CD4-positive, CD25-positive, alpha-beta regulatory T cell (primary cell): ENCODE results near the gene CELSR1. TPM values are rescaled to one million over a fixed set of nuclear protein-coding genes. Genes with fewer than 3 reads are reported as not detected.

Source experiments
- ATAC-seq, 2 donors: fragments of 150-1000 bp; cut with Tn5 transposase; one replicate each; pipeline ENCODE4 v1.10.0; 2021; ENCODE audit warnings: low read depth in 2 of 2, moderate number of reproducible peaks in 2 of 2, moderate library complexity in 1 of 2
- DNase-seq, 3 donors: peaks; one replicate each; pipeline versions ENCODE4 v3.0.0 to v3.0.0-alpha.2; 2012 to 2022; ENCODE audit warnings: mixed read lengths in 1 of 3
- H3K27ac ChIP-seq: one replicate; pipeline ENCODE4 v1.7.0; 2013; ENCODE audit warnings: mild to moderate bottlenecking, low read length; ENCODE audit not compliant: insufficient read depth, poor library complexity, severe bottlenecking
- H3K27me3 ChIP-seq: one replicate; pipeline ENCODE4 v1.7.0; 2013; ENCODE audit warnings: low read length; ENCODE audit not compliant: control insufficient read depth, insufficient read depth
- H3K36me3 ChIP-seq: one replicate; pipeline ENCODE4 v1.7.0; 2013; ENCODE audit warnings: mild to moderate bottlenecking, low read length, moderate library complexity; ENCODE audit not compliant: control insufficient read depth, insufficient read depth
- H3K4me1 ChIP-seq: 2 replicates; pipeline ENCODE4 v1.7.0; 2013; ENCODE audit warnings: mild to moderate bottlenecking, low read length; ENCODE audit not compliant: insufficient read depth, control insufficient read depth, poor library complexity, severe bottlenecking
- H3K4me3 ChIP-seq: one replicate; pipeline ENCODE4 v1.7.0; 2013; ENCODE audit warnings: low read depth, mild to moderate bottlenecking, low read length, moderate library complexity
- H3K9me3 ChIP-seq, 2 experiments: 1 replicate in 1 of 2; 2 replicates in 1 of 2; pipeline ENCODE4 v1.7.0; 2013; ENCODE audit warnings: low read length in 2 of 2, mild to moderate bottlenecking in 1 of 2, moderate library complexity in 1 of 2; ENCODE audit not compliant: control insufficient read depth in 2 of 2
- H3K27ac Mint-ChIP-seq, 3 donors: one replicate each; pipeline ENCODE4 v1.8.0; 2020 to 2022; ENCODE audit warnings: mild to moderate bottlenecking in 3 of 3, mixed read lengths in 3 of 3, moderate library complexity in 2 of 3
- H3K27me3 Mint-ChIP-seq: one replicate; pipeline ENCODE4 v1.8.0; 2022; ENCODE audit warnings: mild to moderate bottlenecking, mixed read lengths
- H3K36me3 Mint-ChIP-seq: one replicate; pipeline ENCODE4 v1.8.0; 2020; ENCODE audit warnings: mixed read lengths
- H3K4me1 Mint-ChIP-seq, 4 donors: one replicate each; pipeline ENCODE4 v1.8.0; 2020 to 2022; ENCODE audit warnings: mixed read lengths in 4 of 4, mild to moderate bottlenecking in 1 of 4
- H3K4me3 Mint-ChIP-seq, 4 donors: one replicate each; pipeline ENCODE4 v1.8.0; 2020 to 2022; ENCODE audit warnings: mild to moderate bottlenecking in 4 of 4, mixed read lengths in 4 of 4, moderate library complexity in 3 of 4
- H3K9me3 Mint-ChIP-seq, 7 donors: one replicate each; pipeline ENCODE4 v1.8.0; 2020 to 2022; ENCODE audit warnings: mixed read lengths in 7 of 7, mild to moderate bottlenecking in 3 of 7, moderate library complexity in 2 of 7
- polyA plus RNA-seq, 4 donors: library from polyadenylated mRNA; unstranded; fragments of 300-500 nt; fragmentation: Illumina TruSeq; gene quantifications; one replicate each; pipeline ENCODE4 v1.2.3, GENCODE V29; 2021
- total RNA-seq: library from RNA; stranded (reverse); gene quantifications from one replicate; pipeline ENCODE4 v1.2.3, GENCODE V29; 2022

Gene CELSR1
- total and polyA plus RNA-seq, 5 donors from 2014 or later: 0.10 to 1.4 (median 0.45) TPM; not detected in 1

DNA sequence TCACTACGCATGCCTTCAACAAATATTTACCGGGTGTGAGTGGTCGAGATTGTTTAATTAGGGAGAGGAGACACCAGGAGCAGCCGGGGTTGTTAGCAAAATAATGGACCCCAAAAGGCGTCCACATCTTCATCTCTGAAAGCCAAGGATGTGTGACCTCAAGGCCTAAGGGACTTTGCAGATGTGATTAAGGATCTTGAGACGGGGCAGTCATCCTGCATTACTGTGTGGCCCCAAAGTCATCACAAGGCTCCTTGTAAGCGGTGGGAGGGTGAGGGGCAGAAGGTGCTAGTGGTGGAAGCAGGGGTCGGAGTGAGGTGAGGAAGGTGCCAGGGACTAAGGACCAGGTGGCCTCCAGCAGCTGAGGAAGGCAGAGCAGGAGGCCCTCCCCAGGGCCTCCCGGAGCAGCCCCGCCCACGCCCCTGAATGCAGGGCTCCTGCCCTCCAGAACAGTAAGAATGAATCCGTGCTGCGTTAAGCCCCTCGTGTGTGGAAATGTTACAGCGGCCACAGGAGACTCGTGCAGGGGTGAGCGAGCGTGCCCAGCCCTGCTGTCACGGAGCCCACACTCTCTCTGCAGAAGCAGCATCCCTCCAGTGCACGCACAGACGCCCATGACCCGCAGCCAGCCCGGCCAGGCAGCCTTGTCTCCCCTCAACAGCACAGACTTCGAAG, 83.5 kb downstream of the CELSR1 start:
- Mint-ChIP-seq H3K9me3 (peaks cover 0 to 5% (median 0%) of the 10 kb centered on the region in 7 donors), H3K4me1 (no peaks in the 10 kb centered on the region), H3K27me3 (peaks cover 5% of the 10 kb centered on the region), H3K4me3 (no peak overlapping the region), H3K27ac (no peak overlapping the region), H3K36me3 (no peaks in the 10 kb centered on the region)
- no peak overlapping the region for H3K27ac ChIP-seq
- no peaks in the 10 kb centered on the region for H3K9me3 ChIP-seq
- H3K4me1 ChIP-seq: no peaks in the 10 kb centered on the region
- no peak overlapping the region for H3K4me3 ChIP-seq
- no peaks in the 10 kb centered on the region for H3K27me3 ChIP-seq
- ATAC-seq (no peak), DNase-seq (no peak)
- H3K36me3 ChIP-seq: no peaks in the 10 kb centered on the region

DNA sequence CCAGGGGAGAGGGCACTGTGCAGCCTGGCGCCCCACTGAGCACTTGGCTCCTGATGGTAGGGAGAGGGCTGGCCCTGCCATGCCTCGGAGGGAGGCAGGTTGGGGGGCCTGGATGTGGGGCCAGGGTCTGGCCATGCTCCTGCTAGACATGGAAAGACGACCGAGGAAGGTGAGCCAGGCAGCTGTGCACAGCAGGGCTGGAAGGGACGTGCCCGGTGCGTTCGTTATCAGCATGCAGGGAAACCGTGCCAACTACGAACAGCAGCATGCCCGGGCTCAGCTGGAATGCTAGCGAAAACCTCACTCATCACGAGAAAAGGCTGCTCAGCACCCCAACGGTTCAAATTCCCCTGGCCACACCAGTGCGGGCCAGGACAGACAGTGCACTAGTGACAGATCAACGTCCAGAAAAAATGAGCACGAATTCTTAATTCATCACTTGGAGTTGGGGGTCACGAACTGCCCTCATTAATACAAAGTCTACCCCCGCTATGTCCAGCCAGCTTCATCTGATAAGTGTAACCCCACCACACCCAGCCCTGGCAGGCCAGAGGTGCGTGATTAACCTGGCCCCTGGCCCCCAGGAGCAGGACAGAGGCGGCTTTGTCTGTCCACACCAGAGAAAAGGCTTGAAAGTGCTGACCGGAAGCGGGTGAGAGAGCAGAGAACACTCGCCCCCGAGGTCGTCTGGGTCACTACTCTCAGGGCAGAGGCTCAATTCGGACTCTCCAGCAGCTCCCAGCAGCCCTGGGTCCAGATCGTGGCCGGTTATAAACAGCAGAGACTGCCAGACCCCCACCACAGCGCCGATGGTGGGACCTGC, 84.2 kb downstream of the CELSR1 start:
- peaks cover 0 to 5% (median 0%) of the 10 kb centered on the region in 7 donors for H3K9me3 Mint-ChIP-seq
- Histone ChIP-seq H3K9me3 (no peaks in the 10 kb centered on the region), H3K4me1 (no peaks in the 10 kb centered on the region), H3K36me3 (no peaks in the 10 kb centered on the region), H3K4me3 (no peak overlapping the region), H3K27ac (no peak overlapping the region), H3K27me3 (no peaks in the 10 kb centered on the region)
- no peaks in the 10 kb centered on the region for H3K36me3 Mint-ChIP-seq
- H3K27me3 Mint-ChIP-seq: peaks cover 9% of the 10 kb centered on the region
- H3K27ac Mint-ChIP-seq: peak overlapping the region in 1 of 3 donors; percentile 56
- no peaks in the 10 kb centered on the region for H3K4me1 Mint-ChIP-seq
- DNase-seq: no peak
- no peak overlapping the region for H3K4me3 Mint-ChIP-seq
- ATAC-seq: no peak

DNA sequence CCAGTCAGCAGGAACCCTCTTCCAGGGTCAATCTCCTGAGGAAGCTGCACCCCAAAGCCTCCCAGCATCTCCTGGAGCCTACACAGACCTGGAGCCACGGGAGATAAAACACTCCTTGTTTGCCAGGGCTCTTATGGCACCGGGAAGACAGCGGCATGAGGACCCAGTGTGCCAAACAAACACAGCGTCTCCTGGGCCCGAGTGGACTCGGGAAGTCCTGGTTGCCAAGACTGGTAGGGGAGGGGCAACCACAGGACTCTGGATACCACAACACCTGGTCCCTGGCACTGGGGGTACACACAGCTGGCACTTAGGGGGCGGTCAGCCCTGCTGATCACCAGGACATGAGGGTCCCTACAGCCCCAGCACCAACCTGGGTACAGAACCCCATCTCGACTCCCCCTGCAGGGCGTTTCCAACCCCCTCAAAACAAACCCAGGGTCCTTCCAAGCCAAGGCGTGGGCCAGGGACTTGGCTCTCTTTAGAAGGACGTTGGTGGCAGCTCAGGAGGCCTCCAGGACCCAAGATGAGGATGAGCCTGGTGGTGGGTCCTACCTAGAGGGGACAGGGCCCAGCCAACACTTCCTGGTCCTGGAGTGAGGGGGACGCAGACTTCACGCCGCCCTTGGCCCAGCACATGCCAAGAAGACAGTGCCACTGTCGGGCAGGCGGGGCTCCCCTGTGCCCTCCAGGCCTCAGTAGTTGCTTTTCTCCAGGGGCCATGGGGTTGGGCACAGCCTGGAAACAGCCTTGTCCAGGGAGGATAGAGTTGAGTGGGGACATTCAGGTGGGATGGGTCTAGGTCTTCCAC, 85.0 kb downstream of the CELSR1 start:
- Mint-ChIP-seq H3K36me3 (no peaks in the 10 kb centered on the region), H3K9me3 (peaks cover 0 to 3% (median 0%) of the 10 kb centered on the region in 7 donors), H3K4me1 (no peaks in the 10 kb centered on the region), H3K27me3 (peaks cover 9% of the 10 kb centered on the region), H3K27ac (no peak overlapping the region), H3K4me3 (no peak overlapping the region)
- no peaks in the 10 kb centered on the region for H3K36me3 ChIP-seq
- no peaks in the 10 kb centered on the region for H3K4me1 ChIP-seq
- DNase-seq (no peak), ATAC-seq (no peak)
- H3K9me3 ChIP-seq: no peaks in the 10 kb centered on the region
- H3K27me3 ChIP-seq: no peaks in the 10 kb centered on the region
- H3K27ac ChIP-seq: no peak overlapping the region
- no peak overlapping the region for H3K4me3 ChIP-seq

DNA sequence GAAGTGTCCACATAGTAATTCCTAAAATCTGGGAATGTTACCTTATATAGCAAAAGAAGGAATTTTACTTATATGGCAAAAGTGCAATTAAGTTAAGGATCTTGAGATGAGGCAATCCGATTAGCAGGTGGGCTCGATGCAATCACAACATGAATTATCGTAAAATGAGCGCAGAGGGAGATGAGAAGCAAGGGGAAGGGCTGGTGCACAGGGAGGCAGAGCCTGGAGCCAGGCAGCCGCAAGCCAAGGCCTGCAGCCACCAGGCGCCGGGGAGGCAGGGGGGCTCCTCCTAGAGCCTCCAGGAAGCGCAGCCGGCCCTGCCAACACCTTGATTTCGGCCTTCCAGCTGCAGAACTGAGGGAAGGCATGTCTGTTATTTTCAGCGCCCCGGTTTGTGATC, 85.7 kb downstream of the CELSR1 start:
- no peak for DNase-seq
- Mint-ChIP-seq H3K27me3 (peaks cover 9% of the 10 kb centered on the region), H3K9me3 (peaks cover 0 to 3% (median 0%) of the 10 kb centered on the region in 7 donors), H3K27ac (no peak overlapping the region), H3K4me3 (no peak overlapping the region), H3K4me1 (no peaks in the 10 kb centered on the region), H3K36me3 (no peaks in the 10 kb centered on the region)
- Histone ChIP-seq H3K27me3 (no peaks in the 10 kb centered on the region), H3K36me3 (no peaks in the 10 kb centered on the region), H3K9me3 (no peaks in the 10 kb centered on the region), H3K4me3 (no peak overlapping the region), H3K27ac (no peak overlapping the region), H3K4me1 (no peaks in the 10 kb centered on the region)
- no peak for ATAC-seq

DNA sequence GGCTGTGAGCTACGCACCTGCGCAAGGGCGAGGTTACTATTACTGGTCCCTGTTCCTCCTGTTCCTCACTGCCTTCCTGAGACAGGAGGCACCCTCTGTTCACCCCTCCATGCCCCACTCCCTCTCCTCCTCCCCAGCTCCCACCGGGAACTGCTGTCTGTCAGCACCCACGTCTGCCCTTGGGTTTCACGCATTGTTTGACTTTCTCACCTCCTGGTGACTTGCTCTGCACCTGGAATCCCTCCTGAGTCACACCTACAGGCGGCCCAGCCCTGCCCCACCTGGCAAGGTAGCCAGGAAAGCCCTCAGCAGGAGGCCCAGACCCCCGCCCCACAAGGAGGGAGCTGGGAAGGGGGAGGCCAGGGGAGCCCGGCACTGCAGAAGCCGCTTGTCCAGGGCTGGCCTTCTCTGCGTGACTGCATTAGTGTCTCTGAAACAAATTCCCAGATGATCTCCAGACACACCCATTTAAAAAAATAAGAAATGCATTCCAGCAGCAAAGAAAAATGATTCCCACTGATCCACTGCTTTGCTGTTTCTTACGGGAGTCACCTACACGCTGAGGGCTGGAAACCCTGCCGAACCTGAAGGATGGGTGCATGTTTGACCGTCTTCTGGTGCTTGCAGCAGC, 86.4 kb downstream of the CELSR1 start:
- ATAC-seq: no peak
- H3K4me1 Mint-ChIP-seq: no peaks in the 10 kb centered on the region

DNA sequence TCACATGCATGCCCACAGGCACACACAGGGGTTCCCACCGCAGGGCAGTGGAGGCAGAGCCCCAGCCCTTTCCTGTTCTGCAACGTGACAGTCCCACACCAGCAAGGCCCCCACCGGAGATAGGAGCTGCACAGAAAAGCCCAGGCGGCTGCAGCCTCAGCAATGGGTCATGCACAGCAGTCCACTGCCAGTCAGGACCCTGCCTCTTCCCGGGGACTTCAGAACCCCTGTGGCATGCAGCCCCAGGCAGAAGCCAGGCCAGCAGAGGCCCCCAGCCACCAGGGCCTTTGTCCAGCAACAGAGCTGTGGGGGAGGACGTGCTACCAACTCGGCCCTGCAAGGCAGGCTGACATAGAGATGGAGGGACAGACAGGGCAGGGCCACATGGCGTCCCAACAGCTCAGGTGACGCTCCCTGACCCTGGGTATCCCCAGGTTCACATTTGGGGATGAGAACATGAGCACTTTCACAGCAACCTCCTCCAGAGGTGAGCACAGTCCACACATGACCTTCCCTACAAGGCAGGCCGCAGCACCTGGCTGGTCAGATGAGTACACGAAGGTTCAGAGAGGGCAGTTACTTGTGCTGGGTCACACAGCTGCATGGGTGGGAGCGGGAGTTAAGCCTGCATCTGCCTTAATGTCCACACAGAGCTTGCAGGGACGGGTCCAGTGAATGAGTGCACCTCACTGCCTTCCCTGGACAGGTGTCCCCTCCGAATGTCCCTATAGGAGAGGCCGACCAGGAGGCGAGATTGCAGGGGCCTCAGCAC, 87.3 kb downstream of the CELSR1 start:
- no peaks in the 10 kb centered on the region for H3K4me1 ChIP-seq
- ATAC-seq (no peak), DNase-seq (no peak)
- peaks cover 9% of the 10 kb centered on the region for H3K27me3 Mint-ChIP-seq
- peaks cover 0 to 3% (median 0%) of the 10 kb centered on the region in 7 donors for H3K9me3 Mint-ChIP-seq
- H3K36me3 ChIP-seq: no peaks in the 10 kb centered on the region
- no peak overlapping the region for H3K27ac ChIP-seq
- H3K27me3 ChIP-seq: no peaks in the 10 kb centered on the region
- no peaks in the 10 kb centered on the region for H3K4me1 Mint-ChIP-seq
- no peaks in the 10 kb centered on the region for H3K36me3 Mint-ChIP-seq
- H3K9me3 ChIP-seq: no peaks in the 10 kb centered on the region
- H3K4me3 ChIP-seq: no peak overlapping the region
- H3K27ac Mint-ChIP-seq: no peak overlapping the region
- H3K4me3 Mint-ChIP-seq: no peak overlapping the region

More for the DNA sequence above, 86.4 kb downstream of the CELSR1 start:
- no peaks in the 10 kb centered on the region for H3K4me1 ChIP-seq
- no peaks in the 10 kb centered on the region for H3K36me3 Mint-ChIP-seq
- DNase-seq: no peak
- H3K27ac ChIP-seq: no peak overlapping the region
- no peaks in the 10 kb centered on the region for H3K9me3 ChIP-seq
- peaks cover 9% of the 10 kb centered on the region for H3K27me3 Mint-ChIP-seq
- H3K4me3 Mint-ChIP-seq: no peak overlapping the region
- no peaks in the 10 kb centered on the region for H3K27me3 ChIP-seq
- no peak overlapping the region for H3K4me3 ChIP-seq
- H3K36me3 ChIP-seq: no peaks in the 10 kb centered on the region
- no peak overlapping the region for H3K27ac Mint-ChIP-seq
- H3K9me3 Mint-ChIP-seq: peaks cover 0 to 3% (median 0%) of the 10 kb centered on the region in 7 donors
